BLaER1 treated with 17β-estradiol and CSF1 and Interleukin-3, amounts not matched to agents 10 nM and 100 nM (cell line): ENCODE measurements around the gene ARMS2.

Source experiments
- H3K27ac ChIP-seq, 11 experiments: shearing (Covaris generic); formaldehyde crosslinking; 2 replicates each; pipeline ENCODE4 v1.8.1; 2022
- H3K27me3 ChIP-seq, 11 experiments: shearing (Covaris generic); formaldehyde crosslinking; 2 replicates each; pipeline ENCODE4 v1.8.1; 2022
- H3K36me3 ChIP-seq, 11 experiments: shearing (Covaris generic); formaldehyde crosslinking; 2 replicates each; pipeline ENCODE4 v1.8.1; 2022
- H3K4me1 ChIP-seq, 10 experiments: shearing (Covaris generic); formaldehyde crosslinking; 2 replicates each; pipeline ENCODE4 v1.8.1; 2022
- H3K4me2 ChIP-seq, 11 experiments: shearing (Covaris generic); formaldehyde crosslinking; 2 replicates each; pipeline ENCODE4 v1.8.1; 2022
- H3K4me3 ChIP-seq, 10 experiments: shearing (Covaris generic); formaldehyde crosslinking; 2 replicates each; pipeline ENCODE4 v1.8.1; 2022
- H3K9ac ChIP-seq, 11 experiments: shearing (Covaris generic); formaldehyde crosslinking; 2 replicates each; pipeline ENCODE4 v1.8.1; 2022
- H3K9me3 ChIP-seq, 11 experiments: shearing (Covaris generic); formaldehyde crosslinking; replicated peaks in 1 of 11; 2 replicates each; pipeline ENCODE4 v1.8.1; 2022
- H4K20me1 ChIP-seq, 11 experiments: shearing (Covaris generic); formaldehyde crosslinking; 2 replicates each; pipeline ENCODE4 v1.8.1; 2022
- Cebpa-rat ChIP-seq, 11 experiments: shearing (Covaris generic); IDR thresholded peaks; 2 replicates each; pipeline ENCODE4 v1.8.1; 2022

Gene ARMS2

DNA sequence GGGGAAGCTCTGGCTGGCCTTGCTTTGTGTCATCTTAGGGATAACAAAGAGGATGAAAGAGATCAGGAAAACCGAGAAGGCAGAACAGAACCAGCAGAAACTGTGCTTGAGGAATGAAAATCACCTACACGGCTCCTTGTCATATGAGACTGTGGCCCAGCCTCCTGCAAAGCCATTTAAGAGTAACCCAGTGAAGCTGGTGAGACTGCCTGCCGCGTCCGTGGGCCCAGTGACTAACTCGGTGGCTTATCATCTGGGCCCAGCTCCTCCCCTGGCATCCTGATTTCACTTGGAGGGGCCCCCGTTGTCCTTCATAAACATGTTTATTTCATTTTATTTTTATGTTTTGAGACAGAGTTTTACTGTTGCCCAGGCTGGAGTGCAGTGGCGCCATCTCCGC lies 37.6 kb downstream of the ARMS2 start:
- Histone ChIP-seq H3K4me2 (peak overlapping the region in 3 of 11 experiments; percentile 49 to 61 (median 57); a peak in 5 of 22 replicates), H3K4me1 (peaks cover 14 to 67% (median 44%) of the 10 kb centered on the region in 10 experiments; a peak in 19 of 20 replicates), H3K27me3 (no peaks in the 10 kb centered on the region), H3K9ac (peak overlapping the region in 1 of 11 experiments; percentile 3; a peak in 1 of 22 replicates), H3K4me3 (no peak overlapping the region), H4K20me1 (no peaks in the 10 kb centered on the region), H3K27ac (0 out of 22 replicates have a peak overlapping the region, but pooled peaks of 1 of the 11 experiments have one; percentile 5), H3K36me3 (no peaks in the 10 kb centered on the region), H3K9me3 (no peaks in the 10 kb centered on the region)
- TF ChIP-seq Cebpa-rat (IDR thresholded peaks at IDR 0.05) = no peak

DNA sequence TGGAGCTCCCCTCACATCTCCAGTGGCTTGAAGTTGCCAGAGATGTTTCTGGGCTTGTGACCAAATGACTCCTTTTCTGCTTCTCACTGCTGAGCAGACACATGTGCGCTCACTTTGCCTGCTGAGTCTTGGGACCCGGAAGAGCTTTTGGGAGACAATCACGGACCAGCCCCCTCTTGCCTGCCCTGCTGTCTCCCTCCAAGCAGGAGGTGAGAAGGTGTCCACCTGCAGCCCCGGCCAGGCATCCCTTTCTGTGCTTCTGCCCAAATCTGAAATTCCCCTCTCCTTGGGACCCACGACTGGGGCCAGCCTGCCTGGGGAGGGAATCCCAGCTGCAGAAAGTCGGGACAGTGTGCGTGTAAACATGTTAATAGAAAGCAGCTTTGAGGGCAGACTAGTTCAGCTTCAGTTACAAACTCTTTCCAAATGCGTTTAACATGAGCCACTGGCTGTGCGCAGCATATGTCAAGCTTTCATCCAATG lies 38.6 kb downstream of the ARMS2 start:
- no peak for TF ChIP-seq Cebpa-rat (IDR thresholded peaks at IDR 0.05)
- no peak overlapping the region for H3K27ac ChIP-seq

DNA sequence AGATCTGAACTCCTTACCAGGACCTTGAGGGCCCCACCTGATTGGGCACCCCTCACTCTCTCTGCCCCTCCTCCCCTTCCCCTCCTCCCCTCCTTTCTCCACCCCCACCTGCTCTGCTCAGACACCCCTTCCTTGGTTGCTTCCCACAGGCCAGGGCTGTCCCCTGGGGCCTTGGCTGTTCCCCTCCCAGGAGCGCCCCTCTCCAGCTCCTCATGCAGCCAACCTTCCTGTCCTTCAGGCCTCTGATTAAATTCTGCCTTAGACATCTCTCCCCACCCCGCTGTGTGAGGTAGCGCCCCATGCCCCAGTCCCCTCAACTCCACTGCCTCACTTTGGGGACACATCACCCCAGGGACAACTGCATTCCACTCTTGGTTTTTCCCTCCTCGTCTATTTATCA lies 39.3 kb downstream of the ARMS2 start:
- Histone ChIP-seq H3K4me3 (no peak overlapping the region), H3K9me3 (no peaks in the 10 kb centered on the region), H3K9ac (no peak overlapping the region), H4K20me1 (no peaks in the 10 kb centered on the region), H3K27ac (no peak overlapping the region), H3K4me1 (peaks cover 14 to 53% (median 27%) of the 10 kb centered on the region in 10 experiments; a peak in 19 of 20 replicates), H3K27me3 (no peaks in the 10 kb centered on the region), H3K36me3 (no peaks in the 10 kb centered on the region), H3K4me2 (peak overlapping the region in 1 of 11 experiments; percentile 11; a peak in 1 of 22 replicates)
- TF ChIP-seq Cebpa-rat (IDR thresholded peaks at IDR 0.05) = no peak

More for the DNA sequence above, 38.6 kb downstream of the ARMS2 start:
- Histone ChIP-seq H3K4me2 (no peak overlapping the region), H3K9me3 (no peaks in the 10 kb centered on the region), H3K4me1 (peaks cover 14 to 57% (median 33%) of the 10 kb centered on the region in 10 experiments; a peak in 19 of 20 replicates), H3K36me3 (no peaks in the 10 kb centered on the region), H4K20me1 (no peaks in the 10 kb centered on the region), H3K4me3 (no peak overlapping the region), H3K9ac (no peak overlapping the region), H3K27me3 (no peaks in the 10 kb centered on the region)

DNA sequence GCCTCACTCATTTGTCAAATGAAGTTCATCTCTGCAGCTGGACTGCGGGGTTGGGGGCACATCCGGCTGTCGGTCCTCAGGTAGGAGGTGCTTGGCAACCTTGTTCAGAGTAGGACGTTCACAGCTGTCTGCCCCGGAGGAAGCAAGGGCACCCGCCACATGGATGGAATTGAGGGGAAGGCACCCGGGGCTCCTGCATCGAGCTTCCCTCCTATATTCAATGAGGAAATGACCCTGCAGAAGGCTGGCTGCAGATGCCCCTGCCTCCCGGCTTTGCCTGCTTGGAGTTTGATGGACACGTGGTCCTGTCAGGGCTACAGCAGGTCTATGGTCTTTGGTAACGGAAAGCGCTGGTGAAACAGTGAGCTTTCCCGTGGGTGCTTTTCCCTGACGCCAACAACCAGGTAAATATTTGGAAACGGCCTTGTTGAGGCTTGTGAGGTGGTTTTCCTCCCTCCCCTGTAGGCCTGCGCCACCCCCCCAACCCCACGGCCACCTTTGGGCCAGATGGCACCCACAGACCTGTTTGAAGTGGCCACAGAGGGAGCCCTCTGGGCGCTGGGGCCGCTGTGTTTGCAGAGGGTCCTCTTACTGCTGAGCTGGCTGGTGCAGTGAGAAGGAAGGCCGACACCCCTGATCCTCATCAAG lies 39.8 kb downstream of the ARMS2 start:
- H3K9me3 ChIP-seq = no peaks in the 10 kb centered on the region
- no peak overlapping the region for H3K9ac ChIP-seq
- H4K20me1 ChIP-seq = no peaks in the 10 kb centered on the region
- H3K36me3 ChIP-seq = no peaks in the 10 kb centered on the region
- H3K27me3 ChIP-seq = no peaks in the 10 kb centered on the region
- peaks cover 14 to 54% (median 30%) of the 10 kb centered on the region in 10 experiments; a peak in 19 of 20 replicates for H3K4me1 ChIP-seq
- H3K4me2 ChIP-seq = peak overlapping the region in 3 of 11 experiments; percentile 11 to 48 (median 39); a peak in 3 of 22 replicates
- TF ChIP-seq Cebpa-rat (IDR thresholded peaks at IDR 0.05) = no peak
- H3K27ac ChIP-seq = no peak overlapping the region
- H3K4me3 ChIP-seq = no peak overlapping the region

DNA sequence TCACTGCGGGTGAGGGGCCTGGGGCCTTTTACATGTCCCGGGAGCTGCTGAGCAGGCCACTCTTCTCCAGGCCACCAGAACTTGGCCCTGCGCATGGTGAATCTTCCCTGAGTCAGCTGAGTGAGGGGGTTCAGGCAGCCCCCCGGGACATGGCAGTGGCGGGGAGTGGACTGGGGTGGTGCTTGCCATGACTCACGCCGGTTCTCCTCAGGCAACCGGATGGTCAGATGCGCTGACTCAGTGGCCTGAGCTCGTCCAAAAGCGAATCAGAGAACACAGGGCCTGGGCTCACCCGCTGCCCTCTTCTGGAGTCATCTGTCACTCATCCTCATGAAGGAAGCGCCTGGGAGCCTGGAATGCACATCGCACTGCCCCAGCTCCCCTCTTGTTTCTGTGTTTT lies 40.4 kb downstream of the ARMS2 start:
- no peaks in the 10 kb centered on the region for H3K9me3 ChIP-seq
- no peak overlapping the region for H3K4me3 ChIP-seq
- H3K4me1 ChIP-seq = peaks cover 14 to 59% (median 30%) of the 10 kb centered on the region in 10 experiments; a peak in 19 of 20 replicates
- no peak for TF ChIP-seq Cebpa-rat (IDR thresholded peaks at IDR 0.05)
- no peaks in the 10 kb centered on the region for H3K27me3 ChIP-seq
- no peaks in the 10 kb centered on the region for H3K36me3 ChIP-seq
- H3K4me2 ChIP-seq = peak overlapping the region in 5 of 11 experiments; percentile 13 to 48 (median 35); a peak in 8 of 22 replicates
- no peak overlapping the region for H3K27ac ChIP-seq
- no peaks in the 10 kb centered on the region for H4K20me1 ChIP-seq
- H3K9ac ChIP-seq = no peak overlapping the region

DNA sequence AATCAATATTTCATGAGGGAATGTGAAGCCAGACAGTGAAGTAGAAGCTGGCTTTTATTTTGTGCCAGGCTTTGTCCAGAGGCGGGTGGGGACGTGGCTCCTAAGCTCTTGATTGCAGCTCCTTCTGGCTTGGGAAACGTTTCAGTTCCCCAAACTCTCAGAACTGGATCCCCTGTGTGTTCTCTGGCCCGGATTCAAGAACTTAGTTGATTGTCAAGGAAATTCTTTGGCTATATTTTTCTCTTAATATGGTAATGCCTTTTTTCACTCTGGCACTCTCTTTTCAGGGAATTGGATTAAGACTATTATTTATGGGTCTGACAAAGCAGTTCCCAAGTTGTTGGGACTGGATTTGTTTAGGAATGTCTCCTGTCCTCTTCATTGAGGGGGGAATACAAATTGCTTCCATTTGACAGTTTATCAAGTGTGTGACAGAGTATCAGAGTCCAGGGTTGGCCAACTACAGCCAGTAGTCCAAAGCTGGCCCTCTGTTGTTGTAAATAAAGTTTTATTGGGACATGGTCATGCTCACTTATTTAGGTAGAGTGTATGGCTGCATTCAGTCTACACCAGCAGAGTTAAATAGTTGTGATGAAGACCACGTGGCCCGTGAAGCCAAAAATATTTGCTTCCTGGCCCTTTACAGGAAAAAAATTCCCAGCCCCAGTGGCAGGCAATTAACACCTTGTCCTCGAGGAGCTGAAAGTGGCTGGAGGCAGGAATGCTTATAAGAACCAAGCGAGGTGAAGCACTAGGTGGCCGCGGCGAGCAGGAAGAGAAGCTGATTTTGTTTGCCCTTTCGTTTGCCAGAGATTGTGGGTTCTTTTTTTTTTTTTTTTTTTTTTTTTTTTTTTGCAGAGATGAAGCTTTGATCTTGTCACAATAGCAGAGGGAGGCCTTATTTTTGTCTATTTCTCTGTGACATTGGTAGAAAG lies 41.2 kb downstream of the ARMS2 start:
- Histone ChIP-seq H3K4me2 (peak overlapping the region in 6 of 11 experiments; percentile 13 to 48 (median 33); a peak in 9 of 22 replicates), H4K20me1 (no peaks in the 10 kb centered on the region), H3K9me3 (no peaks in the 10 kb centered on the region), H3K36me3 (no peaks in the 10 kb centered on the region), H3K27me3 (no peaks in the 10 kb centered on the region), H3K9ac (no peak overlapping the region), H3K27ac (no peak overlapping the region), H3K4me1 (peaks cover 13 to 54% (median 28%) of the 10 kb centered on the region in 10 experiments; a peak in 19 of 20 replicates), H3K4me3 (no peak overlapping the region)
- no peak for TF ChIP-seq Cebpa-rat (IDR thresholded peaks at IDR 0.05)

DNA sequence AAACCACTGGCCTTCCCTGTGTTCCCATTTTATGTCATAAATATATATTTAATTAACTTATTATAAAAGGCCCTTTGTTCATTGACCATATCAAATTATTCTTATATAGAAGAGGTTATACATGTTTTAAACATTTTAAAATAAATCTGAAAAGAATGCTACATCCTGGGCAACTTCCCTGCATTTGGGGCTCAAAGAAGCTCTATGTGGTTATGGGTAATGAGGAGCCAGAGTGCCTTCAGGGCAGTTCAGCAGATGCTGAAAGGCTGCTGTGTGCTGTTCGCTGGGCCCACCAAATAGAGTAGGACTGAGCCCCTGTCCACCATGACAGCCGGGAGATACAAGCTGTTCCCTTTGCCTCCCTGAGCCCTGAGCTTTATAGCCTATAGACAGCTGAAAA lies 42.8 kb downstream of the ARMS2 start:
- Histone ChIP-seq H3K9me3 (no peaks in the 10 kb centered on the region), H3K4me1 (peaks cover 0 to 38% (median 19%) of the 10 kb centered on the region in 10 experiments; a peak in 13 of 20 replicates), H3K9ac (no peak overlapping the region), H4K20me1 (no peaks in the 10 kb centered on the region), H3K4me2 (no peak overlapping the region), H3K36me3 (no peaks in the 10 kb centered on the region), H3K4me3 (no peak overlapping the region), H3K27me3 (no peaks in the 10 kb centered on the region), H3K27ac (no peak overlapping the region)
- TF ChIP-seq Cebpa-rat (IDR thresholded peaks at IDR 0.05) = no peak

DNA sequence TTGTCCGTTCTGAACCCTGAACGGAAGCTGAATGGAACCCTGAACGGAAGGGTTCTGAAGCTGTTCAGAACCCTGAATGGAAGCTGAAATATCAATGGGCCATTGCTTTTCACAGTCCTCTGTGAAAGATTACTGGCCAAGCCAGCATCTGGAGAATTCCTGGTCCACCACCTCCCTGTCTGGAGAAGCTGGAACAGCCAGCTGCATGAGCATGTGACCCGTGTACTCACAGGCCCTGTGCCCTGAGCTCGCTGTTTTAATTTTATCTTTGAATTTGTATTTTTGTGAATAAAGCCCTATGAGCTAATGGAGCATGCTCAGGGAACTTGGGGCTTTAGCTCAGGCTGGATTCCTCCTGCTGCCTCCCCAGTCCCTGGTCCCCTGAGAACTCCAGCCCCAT lies 44.1 kb downstream of the ARMS2 start:
- Histone ChIP-seq H3K4me1 (peaks cover 0 to 38% (median 19%) of the 10 kb centered on the region in 10 experiments; a peak in 13 of 20 replicates), H4K20me1 (no peaks in the 10 kb centered on the region), H3K36me3 (no peaks in the 10 kb centered on the region), H3K9ac (no peak overlapping the region), H3K4me2 (peak overlapping the region in 2 of 11 experiments; percentile 54 to 57; a peak in 3 of 22 replicates), H3K4me3 (no peak overlapping the region), H3K9me3 (no peaks in the 10 kb centered on the region), H3K27me3 (no peaks in the 10 kb centered on the region), H3K27ac (no peak overlapping the region)
- no peak for TF ChIP-seq Cebpa-rat (IDR thresholded peaks at IDR 0.05)

DNA sequence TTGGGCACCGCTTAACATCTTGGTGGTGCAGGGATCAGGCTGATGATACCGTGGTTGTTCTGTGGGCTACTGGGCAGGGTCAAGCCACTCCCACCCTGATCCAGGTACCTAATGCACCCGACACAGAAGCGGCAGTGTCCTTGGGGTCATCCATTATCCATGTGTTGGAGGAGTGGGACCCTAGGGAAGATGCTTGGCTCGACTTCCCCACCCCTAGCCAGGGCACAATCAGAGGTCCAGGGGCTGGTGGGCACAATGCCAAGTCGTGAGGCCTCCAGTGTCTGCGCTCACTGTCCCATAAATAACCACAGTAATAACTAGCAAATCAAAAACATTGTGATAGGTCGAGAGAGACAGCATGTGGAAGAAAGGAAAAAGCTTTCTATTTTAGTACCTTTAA lies 44.6 kb downstream of the ARMS2 start:
- Histone ChIP-seq H3K9me3 (no peaks in the 10 kb centered on the region), H3K4me3 (no peak overlapping the region), H3K9ac (no peak overlapping the region), H3K36me3 (no peaks in the 10 kb centered on the region), H3K4me2 (peak overlapping the region in 9 of 11 experiments; percentile 2 to 62 (median 21); a peak in 12 of 22 replicates), H4K20me1 (no peaks in the 10 kb centered on the region), H3K27ac (no peak overlapping the region), H3K4me1 (peaks cover 0 to 38% (median 16%) of the 10 kb centered on the region in 10 experiments; a peak in 14 of 20 replicates), H3K27me3 (no peaks in the 10 kb centered on the region)
- TF ChIP-seq Cebpa-rat (IDR thresholded peaks at IDR 0.05) = no peak
